K562 (cell line): ENCODE data around the gene BEST3. TPM values are rescaled to one million over a fixed set of nuclear protein-coding genes. Genes with fewer than 3 reads are reported as not detected.

ENCODE experiments used
- ATAC-seq: fragments of 200-7000 bp; cut with Tn5 transposase; 3 replicates; pipeline ENCODE4 v1.9.1; 2020; ENCODE audit warnings: moderate library complexity
- BruUV-seq: library from RNA; stranded (reverse); fragments of 400-500 nt; replicated peaks from 2 replicates; lab custom pipeline; 2021; lab: Mats Ljungman, UMichigan
- CTCF ChIA-PET: fragments of 300-600 bp; formaldehyde crosslinking; extraction: SDS; loops from one replicate; lab custom pipeline; 2021; ENCODE audit warnings: low intra/inter-chr PET ratio; lab: Yijun Ruan, JAX
- POLR2A ChIA-PET: fragments of 300-600, 350-650 bp; sonication (Branson Sonifier 250); formaldehyde crosslinking; extraction: SDS; loops from one replicate; lab custom pipeline; 2021; ENCODE audit warnings: antibody characterized with exemption, inconsistent platforms; lab: Yijun Ruan, JAX
- DNase-seq, 4 experiments: peaks; one replicate each; pipeline versions ENCODE4 v3.0.0 to v3.0.0-alpha.2; 2011 to 2018; ENCODE audit warnings: low spot score in 3 of 4, mixed read lengths in 3 of 4; ENCODE audit errors: extremely low read depth in 1 of 4
- FAIRE-seq: peaks from 2 replicates; lab custom pipeline; 2011; peaks lifted over from hg19 to GRCh38; lab: Jason Lieb, UNC
- H2AFZ ChIP-seq: 2 replicates; pipeline ENCODE4 v1.6.0; 2011; ENCODE audit warnings: low read depth, low read length, control low read depth, inconsistent platforms
- H3K27ac ChIP-seq: fragments of 200-600 bp; 3 replicates; pipeline ENCODE4 v1.8.0; 2011; ENCODE audit warnings: low read depth, mild to moderate bottlenecking, control low read depth, inconsistent platforms, low read length, moderate library complexity, mixed read lengths; ENCODE audit errors: extremely low read depth
- H3K27me3 ChIP-seq, 2 experiments: fragments of 300-600 bp in 1 of 2; 2 replicates in 1 of 2; 3 replicates in 1 of 2; pipeline versions ENCODE4 v1.6.0 to v1.8.0; 2011; ENCODE audit warnings: inconsistent platforms in 2 of 2, low read length in 2 of 2, mild to moderate bottlenecking in 1 of 2, mixed read lengths in 1 of 2, moderate library complexity in 1 of 2; ENCODE audit not compliant: control insufficient read depth in 2 of 2, insufficient read depth in 2 of 2
- H3K36me3 ChIP-seq: fragments of 300-600 bp; 3 replicates; pipeline ENCODE4 v1.8.0; 2011; ENCODE audit warnings: mild to moderate bottlenecking, low read length, inconsistent platforms; ENCODE audit not compliant: control insufficient read depth, insufficient read depth
- H3K4me1 ChIP-seq, 2 experiments: fragments of 200-600 bp in 1 of 2; replicated peaks in 1 of 2; 2 replicates in 1 of 2; 3 replicates in 1 of 2; pipeline versions ENCODE4 v1.5.1 to v1.8.0; 2011; ENCODE audit warnings: inconsistent platforms in 2 of 2, low read length in 2 of 2, mild to moderate bottlenecking in 1 of 2, mixed read lengths in 1 of 2, moderate library complexity in 1 of 2; ENCODE audit not compliant: control insufficient read depth in 2 of 2, insufficient read depth in 2 of 2
- H3K4me2 ChIP-seq: 2 replicates; pipeline ENCODE4 v1.6.1; 2011; ENCODE audit warnings: low read length, control low read depth, inconsistent platforms, mixed read lengths; ENCODE audit not compliant: insufficient read depth
- H3K4me3 ChIP-seq: fragments of 200-600 bp; sonication (generic), shearing (Covaris generic); 2 replicates; pipeline ENCODE4 v1.5.1; 2016; ENCODE audit warnings: control low read depth, inconsistent platforms
- H3K79me2 ChIP-seq: fragments of 200-600 bp; 3 replicates; pipeline ENCODE4 v1.8.0; 2011; ENCODE audit warnings: low read length, inconsistent platforms; ENCODE audit not compliant: control insufficient read depth, insufficient read depth
- H3K9ac ChIP-seq, 2 experiments: 2 replicates each; pipeline versions ENCODE4 v1.6.0 to v1.6.1; 2011; ENCODE audit warnings: low read depth in 2 of 2, low read length in 2 of 2, control low read depth in 1 of 2, inconsistent platforms in 1 of 2, mild to moderate bottlenecking in 1 of 2, mixed read lengths in 1 of 2; ENCODE audit not compliant: insufficient read depth in 1 of 2
- H3K9me1 ChIP-seq: one replicate; pipeline ENCODE4 v1.6.0; 2011; ENCODE audit warnings: inconsistent platforms, mild to moderate bottlenecking, low read length, moderate library complexity; ENCODE audit not compliant: control insufficient read depth, insufficient read depth
- H3K9me3 ChIP-seq: replicated peaks from 2 replicates; pipeline ENCODE4 v1.5.1; 2011; ENCODE audit warnings: low read depth, low read length, inconsistent platforms; ENCODE audit not compliant: control insufficient read depth, insufficient read depth
- H4K20me1 ChIP-seq: replicated peaks from 2 replicates; pipeline ENCODE4 v1.6.1; 2011; ENCODE audit warnings: low read length, inconsistent platforms, mixed read lengths; ENCODE audit not compliant: control insufficient read depth, insufficient read depth
- ADNP ChIP-seq: fragments of 200-800 bp; sonication (Bioruptor generic); IDR thresholded peaks from 2 replicates; pipeline ENCODE4 v1.6.1; 2016; ENCODE audit warnings: missing genetic modification characterization, missing compliant biosample characterization
- PBX2 ChIP-seq, 2 experiments: IDR thresholded peaks in 1 of 2; conservative IDR thresholded peaks in 1 of 2; 2 replicates each; pipeline ENCODE4 v1.6.1; 2016; ENCODE audit warnings: low read depth in 2 of 2, mild to moderate bottlenecking in 1 of 2, missing compliant biosample characterization in 1 of 2, missing genetic modification characterization in 1 of 2, moderate library complexity in 1 of 2
- SIRT6 ChIP-seq: IDR thresholded peaks from one replicate; pipeline ENCODE4 v1.6.1; 2012; ENCODE audit warnings: low read depth, mild to moderate bottlenecking, control low read depth, inconsistent platforms, low read length, moderate library complexity
- ZBTB11 ChIP-seq, 3 experiments: fragments of 200-800 bp in 1 of 3; fragments of 250-450 bp in 1 of 3; fragments of 450-650 bp in 1 of 3; sonication (Bioruptor Pico) in 1 of 3; sonication (Bioruptor generic) in 1 of 3; formaldehyde crosslinking in 1 of 3; IDR thresholded peaks; 2 replicates each; pipeline versions ENCODE4 v1.6.1 to v1.8.0; 2016 to 2022; ENCODE audit warnings: mild to moderate bottlenecking in 2 of 3, missing genetic modification characterization in 2 of 3, missing compliant biosample characterization in 1 of 3, moderate library complexity in 1 of 3
- ZBTB33 ChIP-seq: sonication (generic); formaldehyde crosslinking; IDR thresholded peaks from 2 replicates; pipeline ENCODE4 v1.8.1; 2023; ENCODE audit warnings: mild to moderate bottlenecking, missing genetic modification reagents
- WGBS: fragments of 100-300 bp; shearing (Covaris generic); methylation state at CpG from one replicate; pipeline ENCODE4 v1.1.6; 2016; ENCODE audit warnings: low coverage, mixed read lengths; ENCODE audit not compliant: insufficient coverage; ENCODE audit errors: missing lambda C conversion rate; 5-methylcytosine and 5-hydroxymethylcytosine counted together
- in situ Hi-C: fragments of 300-500 bp; cut with MboI; formaldehyde crosslinking; loops from 4 replicates; pipeline ENCODE4 v1.15.0; 2018; ENCODE audit warnings: inconsistent platforms, mixed read lengths
- intact Hi-C: fragments of 100-400 bp; cut with micrococcal nuclease; formaldehyde crosslinking; loops from 2 replicates; pipeline ENCODE4 v1.14.2; 2022
- polyA plus RNA-seq, 8 experiments: library from polyadenylated mRNA; depleted of rRNA in 4 of 8; stranded (reverse) in 5 of 8; unstranded in 3 of 8; fragments of >200 nt; fragmentation: Nextera tagmentation in 2 of 8; fragmentation: Illumina TruSeq in 1 of 8; extraction: Ambion mirVana in 2 of 8; extraction: Trizol in 1 of 8; gene quantifications; 2 replicates each; pipeline versions ENCODE4 v1.2.1 to v1.2.3, GENCODE V29; 2011 to 2014; ENCODE audit warnings: inconsistent platforms in 1 of 8, missing spikeins in 1 of 8
- total RNA-seq, 7 experiments: library from RNA; depleted of rRNA in 6 of 7; stranded (reverse); fragments of >200 nt in 6 of 7; fragmentation: Illumina TruSeq in 2 of 7; extraction: Trizol in 2 of 7; gene quantifications; 2 replicates each; pipeline versions ENCODE4 v1.2.1 to v1.2.3, GENCODE V29; 2011 to 2021; ENCODE audit warnings: low replicate concordance in 1 of 7

Gene BEST3
- total and polyA plus RNA-seq, 9 of the 15 experiments (the other 6 are each of a cell fraction or from before 2014, with no cell fraction given), result 0.15 TPM; not detected in 8

GRCh38 chr12:69687390-69687789 is 11.7 kb downstream of the BEST3 start (continued):
- no peak for TF ChIP-seq SIRT6
- TF ChIP-seq ZBTB11 (CRISPR knock-in tag; IDR thresholded peaks at IDR 0.05), result no peak
- TF ChIP-seq ADNP (tag), result no peak
- TF ChIP-seq, all 486 proteins: peak for 0

- Histone ChIP-seq H3K27me3 (peaks cover 4 to 7% of the 10 kb centered on the region in 2 experiments; a peak in 2 of 5 replicates), H3K27ac (no peak overlapping the region), H3K4me3 (no peak overlapping the region), H3K9me3 (no peaks in the 10 kb centered on the region), H4K20me1 (no peaks in the 10 kb centered on the region), H2AFZ (no peak overlapping the region), H3K36me3 (no peaks in the 10 kb centered on the region), H3K9ac (no peak overlapping the region), H3K79me2 (no peaks in the 10 kb centered on the region), H3K4me2 (no peak overlapping the region), H3K9me1 (no peaks in the 10 kb centered on the region), H3K4me1 (peaks cover 5 to 7% of the 10 kb centered on the region in 2 experiments; a peak in 3 of 5 replicates)
- TF ChIP-seq PBX2 (CRISPR knock-in tag; IDR thresholded peaks at IDR 0.05; ENCODE audit: low read depth), result no peak
- 0 out of 2 replicates have a peak, but pooled peaks have one; percentile 24 for TF ChIP-seq PBX2 (tag; conservative IDR thresholded peaks at IDR 0.05; ENCODE audit: low read depth)
- no peak for TF ChIP-seq ZBTB33 (CRISPR knock-in tag)
- intact Hi-C loops (no loop called here), in situ Hi-C loops (no loop called here)
- ATAC-seq (no peak), DNase-seq (no peak), FAIRE-seq (no peak)
- no TSS peak for BruUV-seq
- WGBS, result 29% methylated on average over 2 of the region's 2 CpGs
- ChIA-PET CTCF (no interaction called here), POLR2A (no interaction called here)
Measured at GRCh38 chr12:69686731-69687130, 12.4 kb downstream of the BEST3 start.
